ENCODE measurements around the gene KIF17.
"Not testable (repeated sequence)": the region's sequence is repeated elsewhere in the genome, so short reads cannot be mapped to it uniquely, and the experiment has no call there.

The KIF17 gene

GRCh38 chr1:20727746-20728316 is 10.0 kb upstream of the KIF17 start:
- DNase-seq (ENCODE audit: low read depth): no peak

GRCh38 chr1:20726932-20727745 is 9.3 kb upstream of the KIF17 start:
- no peak for DNase-seq (ENCODE audit: low read depth)

- no peak for DNase-seq (ENCODE audit: low read depth)
These were observed 8.5 kb upstream of the KIF17 start for GRCh38 chr1:20726118-20726911.

GRCh38 chr1:20725189-20726117 is 7.6 kb upstream of the KIF17 start:
- no peak for DNase-seq (ENCODE audit: low read depth)

GRCh38 chr1:20724364-20725188 is 6.8 kb upstream of the KIF17 start:
- DNase-seq (ENCODE audit: low read depth): no peak

GRCh38 chr1:20723537-20724363 is 5.9 kb upstream of the KIF17 start:
- DNase-seq (ENCODE audit: low read depth): no peak

GRCh38 chr1:20723159-20723536 is 5.3 kb upstream of the KIF17 start:
- DNase-seq (ENCODE audit: low read depth): no peak

GRCh38 chr1:20721117-20722061 is 3.6 kb upstream of the KIF17 start:
- DNase-seq (ENCODE audit: low read depth): no peak

- DNase-seq (ENCODE audit: low read depth): no peak
These were observed 2.9 kb upstream of the KIF17 start for GRCh38 chr1:20720631-20721091.

- no peak for DNase-seq (ENCODE audit: low read depth)
These were observed 2.2 kb upstream of the KIF17 start for GRCh38 chr1:20719871-20720620.

- DNase-seq (ENCODE audit: low read depth): no peak
These were observed 1.5 kb upstream of the KIF17 start for GRCh38 chr1:20719261-20719660.

GRCh38 chr1:20718343-20718882 is 606 bp upstream of the KIF17 start:
- not testable (repeated sequence) for DNase-seq (ENCODE audit: low read depth)

- DNase-seq (ENCODE audit: low read depth): no peak
These were observed 1.6 kb downstream of the KIF17 start for GRCh38 chr1:20716232-20716631.

GRCh38 chr1:20715406-20715805 is 2.4 kb downstream of the KIF17 start:
- DNase-seq (ENCODE audit: low read depth): no peak

- DNase-seq (ENCODE audit: low read depth): no peak
These were observed 4.4 kb downstream of the KIF17 start for GRCh38 chr1:20713440-20713839.

- DNase-seq (ENCODE audit: low read depth): no peak
These were observed 5.6 kb downstream of the KIF17 start for GRCh38 chr1:20712215-20712577.

- no peak for DNase-seq (ENCODE audit: low read depth)
These were observed 6.3 kb downstream of the KIF17 start for GRCh38 chr1:20711285-20712214.

Data from stimulated activated CD8-positive, alpha-beta memory T cell treated with anti-CD3 and anti-CD28 coated beads, Interleukin-12 subunit alpha, Interleukin-12 subunit beta, amount 100 ng/mL, for 1 hour (primary cell).